ENCODE measurements around the gene DRD4.

The DRD4 gene

GRCh38 chr11:609341-609811, 27.7 kb upstream of the DRD4 start:
- Histone ChIP-seq H3K4me3 (ENCODE audit: low read length in 2 of 2) (no peak overlapping the region), H3K4me1 (ENCODE audit: control insufficient read depth in 2 of 2, insufficient read depth in 2 of 2, low read length in 2 of 2) (peaks cover 20 to 30% of the 10 kb centered on the region in 2 donors), H3K27ac (ENCODE audit: low read depth in 2 of 2, low read length in 2 of 2) (no peak overlapping the region), H3K9me3 (ENCODE audit: control insufficient read depth in 2 of 2, low read length in 2 of 2) (no peaks in the 10 kb centered on the region), H3K27me3 (ENCODE audit: control insufficient read depth in 2 of 2, insufficient read depth in 2 of 2, low read length in 2 of 2) (no peaks in the 10 kb centered on the region), H3K9ac (ENCODE audit: low read depth in 1 of 2, low read length in 2 of 2) (no peak overlapping the region), H3K36me3 (ENCODE audit: control insufficient read depth in 2 of 2, insufficient read depth in 2 of 2, low read length in 2 of 2) (peaks cover 75 to 79% of the 10 kb centered on the region in 2 donors)

GRCh38 chr11:610146-610801, 26.8 kb upstream of the DRD4 start:
- Histone ChIP-seq H3K9ac (ENCODE audit: low read depth in 1 of 2, low read length in 2 of 2) (no peak overlapping the region), H3K27me3 (ENCODE audit: control insufficient read depth in 2 of 2, insufficient read depth in 2 of 2, low read length in 2 of 2) (no peaks in the 10 kb centered on the region), H3K4me1 (ENCODE audit: control insufficient read depth in 2 of 2, insufficient read depth in 2 of 2, low read length in 2 of 2) (peaks cover 29 to 37% of the 10 kb centered on the region in 2 donors), H3K4me3 (ENCODE audit: low read length in 2 of 2) (no peak overlapping the region), H3K27ac (ENCODE audit: low read depth in 2 of 2, low read length in 2 of 2) (no peak overlapping the region), H3K36me3 (ENCODE audit: control insufficient read depth in 2 of 2, insufficient read depth in 2 of 2, low read length in 2 of 2) (peaks cover 69 to 72% of the 10 kb centered on the region in 2 donors), H3K9me3 (ENCODE audit: control insufficient read depth in 2 of 2, low read length in 2 of 2) (no peaks in the 10 kb centered on the region)

DNA sequence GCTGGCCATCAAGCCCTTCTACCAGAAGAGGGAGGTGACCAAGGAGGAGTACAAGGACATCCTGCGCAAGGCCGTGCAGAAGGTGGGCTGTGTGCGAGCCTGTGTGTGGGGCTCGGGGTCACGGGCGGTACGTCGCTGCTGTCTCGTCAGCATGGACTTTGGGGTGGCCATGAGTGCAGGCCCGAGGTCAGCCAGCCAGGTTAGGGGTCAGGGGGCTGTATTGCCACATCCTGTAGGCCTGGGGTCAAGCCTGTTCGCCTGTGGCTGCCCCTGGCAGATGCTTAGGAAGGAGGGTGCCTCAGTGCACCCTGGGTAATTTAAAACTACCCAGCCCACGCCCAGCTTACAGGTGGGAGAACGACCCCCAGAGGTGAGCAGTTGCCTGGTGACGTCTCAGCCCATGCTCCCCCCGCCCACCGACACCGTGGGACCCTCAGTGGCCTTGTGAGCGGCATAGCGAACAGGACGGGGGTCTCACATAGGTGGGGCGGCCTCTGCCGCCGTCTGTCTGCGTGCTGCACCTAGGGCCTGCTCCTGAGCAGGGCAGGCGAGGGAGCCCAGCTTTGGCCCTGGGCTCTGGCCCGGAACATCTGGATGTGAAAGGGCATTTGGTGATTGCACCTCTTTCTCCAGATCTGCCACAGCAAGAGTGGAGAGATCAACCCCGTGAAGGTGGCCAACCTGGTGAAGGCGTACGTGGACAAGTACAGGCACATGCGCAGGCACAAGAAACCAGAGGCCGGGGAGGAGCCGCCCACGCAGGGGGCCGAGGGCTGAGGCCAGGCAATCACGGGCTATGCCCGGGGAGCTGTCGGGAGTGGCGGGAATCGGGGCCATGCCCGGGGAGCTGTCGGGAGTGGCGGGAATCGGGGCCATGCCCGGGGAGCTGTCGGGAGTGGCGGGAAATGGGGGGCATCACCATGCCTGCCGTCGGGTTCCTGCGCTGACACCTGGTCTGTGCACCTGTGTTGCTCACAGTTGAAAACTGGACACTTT, 25.8 kb upstream of the DRD4 start:
- Histone ChIP-seq H3K27me3 (ENCODE audit: control insufficient read depth in 2 of 2, insufficient read depth in 2 of 2, low read length in 2 of 2) (no peaks in the 10 kb centered on the region), H3K27ac (ENCODE audit: low read depth in 2 of 2, low read length in 2 of 2) (peak overlapping the region; percentile 76 to 82), H3K36me3 (ENCODE audit: control insufficient read depth in 2 of 2, insufficient read depth in 2 of 2, low read length in 2 of 2) (peaks cover 59 to 63% of the 10 kb centered on the region in 2 donors), H3K9ac (ENCODE audit: low read depth in 1 of 2, low read length in 2 of 2) (no peak overlapping the region), H3K4me3 (ENCODE audit: low read length in 2 of 2) (no peak overlapping the region), H3K9me3 (ENCODE audit: control insufficient read depth in 2 of 2, low read length in 2 of 2) (no peaks in the 10 kb centered on the region), H3K4me1 (ENCODE audit: control insufficient read depth in 2 of 2, insufficient read depth in 2 of 2, low read length in 2 of 2) (peaks cover 35 to 42% of the 10 kb centered on the region in 2 donors)

DNA sequence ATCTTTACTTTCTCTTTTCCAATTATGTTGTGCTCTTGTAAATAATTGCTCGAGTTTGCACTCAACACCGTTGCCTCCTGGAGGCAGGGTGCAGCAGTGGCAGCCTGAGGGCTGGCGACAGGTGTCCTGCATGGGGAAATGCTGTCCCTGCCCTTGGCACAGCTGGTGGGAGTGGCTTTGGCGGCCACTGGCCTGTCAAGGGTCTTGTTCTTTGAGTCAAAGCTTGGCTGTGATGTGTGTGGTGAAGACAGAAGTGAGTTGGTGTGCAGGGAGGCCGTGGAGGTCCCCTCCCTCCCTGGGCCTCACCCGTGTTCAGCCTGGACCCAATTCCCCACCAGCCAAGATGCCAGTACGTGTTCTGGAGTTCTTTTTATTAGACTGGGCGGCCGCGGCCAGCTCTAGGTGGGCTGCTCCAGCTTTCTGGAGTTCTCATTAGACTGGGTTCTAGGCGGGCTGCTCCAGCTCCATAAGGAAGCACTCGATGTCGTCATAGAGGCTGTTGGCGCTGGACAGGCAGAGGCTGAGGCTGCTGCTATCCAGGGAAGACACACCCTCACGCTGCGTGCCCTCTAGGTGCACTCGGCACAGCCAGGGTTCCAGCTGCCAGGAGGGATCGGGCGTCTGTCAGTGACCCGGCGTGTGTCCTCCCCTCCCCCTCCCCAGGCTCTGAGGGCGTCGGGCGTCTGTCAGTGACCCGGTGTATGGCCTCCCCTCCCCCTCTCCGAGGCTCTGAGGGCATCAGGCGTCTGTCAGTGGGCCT, 24.7 kb upstream of the DRD4 start:
- H3K9me3 ChIP-seq (ENCODE audit: control insufficient read depth in 2 of 2, low read length in 2 of 2): no peaks in the 10 kb centered on the region
- H3K27me3 ChIP-seq (ENCODE audit: control insufficient read depth in 2 of 2, insufficient read depth in 2 of 2, low read length in 2 of 2): no peaks in the 10 kb centered on the region
- H3K4me3 ChIP-seq (ENCODE audit: low read length in 2 of 2): no peak overlapping the region
- peaks cover 49 to 52% of the 10 kb centered on the region in 2 donors for H3K36me3 ChIP-seq (ENCODE audit: control insufficient read depth in 2 of 2, insufficient read depth in 2 of 2, low read length in 2 of 2)
- peak overlapping the region; percentile 24 to 41 for H3K9ac ChIP-seq (ENCODE audit: low read depth in 1 of 2, low read length in 2 of 2)
- peak overlapping the region; percentile 76 to 82 for H3K27ac ChIP-seq (ENCODE audit: low read depth in 2 of 2, low read length in 2 of 2)
- peaks cover 39 to 42% of the 10 kb centered on the region in 2 donors for H3K4me1 ChIP-seq (ENCODE audit: control insufficient read depth in 2 of 2, insufficient read depth in 2 of 2, low read length in 2 of 2)

GRCh38 chr11:612961-613300, 24.1 kb upstream of the DRD4 start:
- Histone ChIP-seq H3K4me3 (ENCODE audit: low read length in 2 of 2) (no peak overlapping the region), H3K9ac (ENCODE audit: low read depth in 1 of 2, low read length in 2 of 2) (peak overlapping the region; percentile 24 to 41), H3K4me1 (ENCODE audit: control insufficient read depth in 2 of 2, insufficient read depth in 2 of 2, low read length in 2 of 2) (peaks cover 39 to 42% of the 10 kb centered on the region in 2 donors), H3K9me3 (ENCODE audit: control insufficient read depth in 2 of 2, low read length in 2 of 2) (no peaks in the 10 kb centered on the region), H3K27me3 (ENCODE audit: control insufficient read depth in 2 of 2, insufficient read depth in 2 of 2, low read length in 2 of 2) (no peaks in the 10 kb centered on the region), H3K27ac (ENCODE audit: low read depth in 2 of 2, low read length in 2 of 2) (peak overlapping the region; percentile 76 to 82), H3K36me3 (ENCODE audit: control insufficient read depth in 2 of 2, insufficient read depth in 2 of 2, low read length in 2 of 2) (peaks cover 45 to 47% of the 10 kb centered on the region in 2 donors)

DNA sequence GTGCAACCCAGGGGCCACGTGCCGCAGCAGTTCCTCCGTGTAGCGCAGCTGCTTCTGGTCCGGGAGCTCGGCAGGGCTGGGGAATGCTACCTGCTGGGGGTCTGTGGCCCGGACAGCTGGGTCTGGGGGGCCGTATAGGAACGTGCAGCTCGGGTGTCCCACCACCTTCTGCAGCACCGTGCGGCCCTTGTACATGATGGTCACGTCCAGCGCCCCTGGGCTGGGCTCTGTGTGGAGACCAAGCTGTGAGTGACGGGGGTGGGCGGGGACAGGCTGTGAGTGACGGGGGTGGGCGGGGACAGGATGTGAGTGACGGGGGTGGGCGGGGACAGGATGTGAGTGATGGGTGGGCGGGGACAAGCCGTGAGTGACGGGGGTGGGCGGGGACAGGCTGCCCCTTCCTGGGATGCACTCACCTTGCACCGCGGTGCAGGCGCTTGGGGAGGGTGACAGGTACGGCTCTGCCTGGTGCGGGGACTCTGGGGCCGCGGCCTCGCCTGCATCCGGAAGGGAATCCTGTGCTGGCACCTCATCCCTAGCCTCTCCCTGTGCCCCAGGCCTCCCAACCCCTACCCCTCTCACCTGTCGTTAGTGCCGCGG, 23.6 kb upstream of the DRD4 start:
- Histone ChIP-seq H3K27me3 (ENCODE audit: control insufficient read depth in 2 of 2, insufficient read depth in 2 of 2, low read length in 2 of 2) (no peaks in the 10 kb centered on the region), H3K36me3 (ENCODE audit: control insufficient read depth in 2 of 2, insufficient read depth in 2 of 2, low read length in 2 of 2) (peaks cover 40 to 47% of the 10 kb centered on the region in 2 donors), H3K9ac (ENCODE audit: low read depth in 1 of 2, low read length in 2 of 2) (peak overlapping the region in 1 of 2 donors; percentile 95), H3K4me1 (ENCODE audit: control insufficient read depth in 2 of 2, insufficient read depth in 2 of 2, low read length in 2 of 2) (peaks cover 39 to 42% of the 10 kb centered on the region in 2 donors), H3K27ac (ENCODE audit: low read depth in 2 of 2, low read length in 2 of 2) (peak overlapping the region; percentile 98 to 99), H3K9me3 (ENCODE audit: control insufficient read depth in 2 of 2, low read length in 2 of 2) (no peaks in the 10 kb centered on the region), H3K4me3 (ENCODE audit: low read length in 2 of 2) (peak overlapping the region; percentile 59 to 88)

DNA sequence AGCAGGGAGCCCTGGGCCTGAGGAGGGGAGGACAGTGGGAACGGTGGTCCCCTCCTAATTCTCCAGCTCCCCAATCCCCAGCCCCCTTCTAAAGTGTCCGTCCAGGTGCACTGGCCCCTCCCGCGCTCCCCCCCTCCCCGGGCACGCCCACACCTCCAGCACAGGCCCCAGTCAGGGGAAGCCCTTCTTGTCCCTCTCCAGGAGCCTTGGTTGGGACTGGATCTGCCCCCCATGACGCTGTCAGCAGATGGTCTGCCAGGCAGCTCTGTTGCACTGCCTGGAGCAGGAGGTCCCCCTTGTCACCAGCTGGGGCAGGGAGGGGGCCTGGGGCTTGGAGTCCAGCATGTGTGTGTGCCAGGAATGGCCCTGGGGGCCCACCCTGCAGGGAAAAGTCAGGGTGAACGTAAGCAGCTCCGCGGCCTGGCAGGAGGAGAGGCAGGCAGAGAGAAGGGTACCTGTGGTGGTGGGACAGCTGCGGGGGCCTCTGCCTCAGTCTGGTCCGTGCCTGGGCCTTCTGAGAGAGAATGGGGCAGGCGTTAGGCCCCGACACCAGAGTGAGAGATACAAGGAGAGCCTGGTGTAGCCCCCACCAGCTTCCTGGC, 22.9 kb upstream of the DRD4 start:
- Histone ChIP-seq H3K4me3 (ENCODE audit: low read length in 2 of 2) (peak overlapping the region; percentile 59 to 88), H3K36me3 (ENCODE audit: control insufficient read depth in 2 of 2, insufficient read depth in 2 of 2, low read length in 2 of 2) (peaks cover 34 to 40% of the 10 kb centered on the region in 2 donors), H3K27ac (ENCODE audit: low read depth in 2 of 2, low read length in 2 of 2) (peak overlapping the region; percentile 98 to 99), H3K9ac (ENCODE audit: low read depth in 1 of 2, low read length in 2 of 2) (peak overlapping the region; percentile 56 to 95), H3K9me3 (ENCODE audit: control insufficient read depth in 2 of 2, low read length in 2 of 2) (no peaks in the 10 kb centered on the region), H3K4me1 (ENCODE audit: control insufficient read depth in 2 of 2, insufficient read depth in 2 of 2, low read length in 2 of 2) (peaks cover 39 to 42% of the 10 kb centered on the region in 2 donors), H3K27me3 (ENCODE audit: control insufficient read depth in 2 of 2, insufficient read depth in 2 of 2, low read length in 2 of 2) (no peaks in the 10 kb centered on the region)

DNA sequence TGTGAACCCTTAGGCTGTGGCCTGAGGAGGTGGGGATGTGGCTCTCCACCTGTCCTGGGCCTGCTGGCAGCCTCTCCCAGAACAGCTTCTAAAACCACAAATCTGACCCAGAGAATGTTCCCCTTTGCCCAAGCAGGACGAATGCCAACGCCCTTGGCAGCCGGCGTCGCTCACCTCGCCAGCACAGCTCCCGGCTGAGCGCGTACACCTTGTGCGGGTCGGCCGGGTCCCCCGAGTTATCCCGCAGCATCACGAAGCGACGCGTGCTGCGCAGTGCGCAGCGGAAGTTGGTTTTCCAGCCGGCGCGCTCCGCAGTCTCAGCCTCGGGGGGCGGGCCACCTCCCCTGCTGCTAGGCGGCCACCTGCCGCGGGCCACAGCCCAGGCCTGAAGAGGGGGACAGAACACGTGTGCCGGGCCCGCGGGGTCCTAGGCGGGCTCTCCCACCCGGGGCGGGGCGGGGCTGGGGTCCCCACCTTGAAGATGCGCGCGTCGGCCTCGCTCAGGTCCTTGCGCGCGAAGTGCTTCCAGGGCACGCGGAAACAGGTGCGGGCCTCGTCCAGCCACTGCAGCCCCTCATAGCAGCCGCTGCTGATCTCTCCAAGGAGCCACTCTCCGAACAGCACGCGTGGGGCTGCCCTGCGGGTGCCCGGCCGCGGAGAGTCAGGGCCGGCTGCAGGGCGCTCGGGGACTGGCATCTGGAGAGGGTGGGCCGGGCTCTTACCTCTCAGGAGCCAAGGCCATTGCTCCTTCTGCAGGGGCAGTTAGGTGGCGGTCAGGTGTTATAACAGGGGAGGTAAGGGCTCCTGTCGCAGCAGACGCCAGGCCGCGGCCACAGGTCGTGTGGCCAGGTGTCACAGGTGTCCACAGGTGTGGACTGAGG, 22.2 kb upstream of the DRD4 start:
- Histone ChIP-seq H3K4me1 (ENCODE audit: control insufficient read depth in 2 of 2, insufficient read depth in 2 of 2, low read length in 2 of 2) (peaks cover 39 to 42% of the 10 kb centered on the region in 2 donors), H3K9me3 (ENCODE audit: control insufficient read depth in 2 of 2, low read length in 2 of 2) (no peaks in the 10 kb centered on the region), H3K27me3 (ENCODE audit: control insufficient read depth in 2 of 2, insufficient read depth in 2 of 2, low read length in 2 of 2) (no peaks in the 10 kb centered on the region), H3K4me3 (ENCODE audit: low read length in 2 of 2) (peak overlapping the region; percentile 80 to 88), H3K36me3 (ENCODE audit: control insufficient read depth in 2 of 2, insufficient read depth in 2 of 2, low read length in 2 of 2) (peaks cover 29 to 36% of the 10 kb centered on the region in 2 donors), H3K9ac (ENCODE audit: low read depth in 1 of 2, low read length in 2 of 2) (peak overlapping the region; percentile 88 to 95), H3K27ac (ENCODE audit: low read depth in 2 of 2, low read length in 2 of 2) (peak overlapping the region; percentile 98 to 99)
